ENCODE results near the gene RAPGEF4. TPM values are rescaled to one million over a fixed set of nuclear protein-coding genes. Genes with fewer than 3 reads are reported as not detected.

Gene RAPGEF4
- total and polyA plus RNA-seq, 2 of the 4 experiments (the other 2 are of a cell fraction): 1.7 to 3.2 TPM

- DNase-seq (no peak), ATAC-seq (ENCODE audit: low read depth) (no peak)
- H2AFZ ChIP-seq (replicated peaks; ENCODE audit: low read length, poor library complexity): no peak overlapping the region
- peaks cover 2% of the 10 kb centered on the region for H3K4me1 ChIP-seq (ENCODE audit: control insufficient read depth, insufficient read depth, low read length)
- H3K9me1 ChIP-seq (ENCODE audit: insufficient read depth, low read length): no peaks in the 10 kb centered on the region
- no TSS peak for BruUV-seq (replicated peaks)
- H4K20me1 ChIP-seq (ENCODE audit: insufficient read depth, low read length): no peaks in the 10 kb centered on the region
- no peak overlapping the region for H3K9ac ChIP-seq (ENCODE audit: low read depth, low read length)
- H2BK120ac ChIP-seq (ENCODE audit: low read depth, low read length): no peak overlapping the region
- ChIA-PET POLR2A (ENCODE audit: unreplicated experiment) (no interaction called here), CTCF (no interaction called here)
- H3K9me3 ChIP-seq (ENCODE audit: control insufficient read depth, insufficient read depth, low read length): no peaks in the 10 kb centered on the region
- no peaks in the 10 kb centered on the region for H3K36me3 ChIP-seq (ENCODE audit: control insufficient read depth, insufficient read depth, low read length)
- no peaks in the 10 kb centered on the region for H3K27me3 ChIP-seq (ENCODE audit: control insufficient read depth, insufficient read depth, low read length)
- no peak overlapping the region for H4K5ac ChIP-seq (ENCODE audit: low read depth, low read length)
- H2BK20ac ChIP-seq (ENCODE audit: low read depth, low read length): no peak overlapping the region
- in situ Hi-C loops (cut with MboI; ENCODE audit: low sequenced_read_pairs): no loop called here
- H4K91ac ChIP-seq (ENCODE audit: insufficient read depth, low read depth, low read length): no peak overlapping the region
- intact Hi-C loops (cut with micrococcal nuclease): loop anchor here (5.0 to 10.0 kb wide), 3 partner anchors 70 to 233 kb away; no protein-coding TSS in a partner anchor
- no peak overlapping the region for H3K27ac ChIP-seq (ENCODE audit: insufficient read depth, low read length)
- no peak overlapping the region for H3K56ac ChIP-seq (ENCODE audit: extremely low read depth, insufficient read depth, low read length)
- WGBS, 2 experiments (ENCODE audit: extremely low coverage in 2 of 2, insufficient read length in 1 of 2): 98% methylated on average over 11 of the region's 13 CpGs; no CpG with 5 or more reads in 1 of the 2 experiments
- no peak overlapping the region for H2BK15ac ChIP-seq (ENCODE audit: low read depth, low read length)
- H3K4me2 ChIP-seq (ENCODE audit: low read depth, low read length): no peak overlapping the region
- H3K79me1 ChIP-seq (ENCODE audit: low read depth in 1 of 2, low read length in 2 of 2): no peaks in the 10 kb centered on the region
- H3K4ac ChIP-seq (ENCODE audit: low read depth, low read length): no peak overlapping the region; the same call in 1 of the 2 replicates
- no peak overlapping the region for H4K8ac ChIP-seq (ENCODE audit: low read depth in 2 of 2, low read length in 2 of 2)
- no peak overlapping the region for H2BK5ac ChIP-seq (ENCODE audit: low read depth, low read length, poor library complexity, severe bottlenecking)
- H3K14ac ChIP-seq (replicated peaks; ENCODE audit: low read depth, low read length): no peak overlapping the region
- TF ChIP-seq MXI1 (IDR thresholded peaks at IDR 0.05; ENCODE audit: borderline replicate concordance, low read depth, low read length) (no peak), NFE2L2 (IDR thresholded peaks at IDR 0.05; ENCODE audit: low read depth, low read length) (no peak), USF2 (IDR thresholded peaks at IDR 0.05; ENCODE audit: low read depth, low read length) (no peak), BHLHE40 (IDR thresholded peaks at IDR 0.05; ENCODE audit: low read depth, low read length) (no peak), RFX5 (IDR thresholded peaks at IDR 0.05; ENCODE audit: low read depth, low read length) (no peak), MAZ (IDR thresholded peaks at IDR 0.05; ENCODE audit: borderline replicate concordance, low read depth, low read length) (no peak), CEBPB (IDR thresholded peaks at IDR 0.05; ENCODE audit: low read depth, low read length) (no peak), RCOR1 (IDR thresholded peaks at IDR 0.05; ENCODE audit: insufficient replicate concordance, low read length) (no peak), SMC3 (IDR thresholded peaks at IDR 0.05; ENCODE audit: low read depth, low read length) (no peak), CHD1 (IDR thresholded peaks at IDR 0.05; ENCODE audit: low read depth, low read length) (no peak), RAD21 (IDR thresholded peaks at IDR 0.05; ENCODE audit: low read length) (no peak), POLR2A (IDR thresholded peaks at IDR 0.05; ENCODE audit: low read depth, low read length) (no peak), CTCF (conservative IDR thresholded peaks at IDR 0.05; ENCODE audit: low read depth, low read length) (no peak), ELK1 (IDR thresholded peaks at IDR 0.05; ENCODE audit: borderline replicate concordance, low read depth, low read length) (no peak), MAFK (IDR thresholded peaks at IDR 0.05; ENCODE audit: low read depth, low read length) (no peak), FOS (IDR thresholded peaks at IDR 0.05; ENCODE audit: low read depth, low read length) (no peak)
- H3K23ac ChIP-seq (ENCODE audit: low read depth, low read length): no peak overlapping the region
- H2AK5ac ChIP-seq (ENCODE audit: low read depth, low read length): no peak overlapping the region
- H3K4me3 ChIP-seq (ENCODE audit: insufficient read depth, low read depth, low read length): no peak overlapping the region
- H3K18ac ChIP-seq (ENCODE audit: low read depth, low read length): no peak overlapping the region
- H2AK9ac ChIP-seq (replicated peaks; ENCODE audit: low read depth, low read length, poor library complexity): no peak overlapping the region
- dilution Hi-C loops (cut with HindIII; ENCODE audit: low sequenced_read_pairs, unreplicated experiment): no loop called here
Measured at GRCh38 chr2:172712251-172712650, 23.4 kb upstream of the RAPGEF4 start.

All from IMR-90 (cell line).